Measurements from ENCODE around the gene NR6A1. TPM values are rescaled to one million over a fixed set of nuclear protein-coding genes. Genes with fewer than 3 reads are reported as not detected.

NR6A1 gene
- total RNA-seq, 1 experiment from 2014 or later = 6.7 TPM

DNA sequence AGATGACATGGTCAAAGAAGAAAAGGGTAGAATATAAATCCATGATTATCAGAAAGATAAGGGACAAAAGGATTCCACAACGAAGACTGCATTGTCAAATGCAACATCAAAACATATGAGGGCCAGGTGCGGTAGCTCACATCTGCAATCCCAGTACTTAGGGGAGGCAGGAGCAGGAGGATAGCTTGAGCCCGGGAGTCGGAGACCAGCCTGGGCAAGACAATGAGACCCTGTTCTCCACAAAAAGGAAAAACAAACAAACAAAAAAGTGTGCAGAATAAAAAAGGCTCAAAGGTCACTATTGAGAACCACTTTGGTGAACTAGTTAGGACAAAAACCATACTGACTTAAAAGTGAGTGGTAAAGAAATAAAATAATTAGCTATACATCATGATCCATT is 203.7 kb downstream of the NR6A1 start:
- Mint-ChIP-seq H3K4me1 (ENCODE audit: low read depth, unreplicated experiment) (peaks cover 34% of the 10 kb centered on the region), H3K4me3 (ENCODE audit: low read depth, unreplicated experiment) (no peak overlapping the region), H3K27ac (ENCODE audit: unreplicated experiment) (no peak overlapping the region), H3K9me3 (ENCODE audit: low read depth, unreplicated experiment) (no peaks in the 10 kb centered on the region), H3K27me3 (ENCODE audit: unreplicated experiment) (no peaks in the 10 kb centered on the region), H3K36me3 (ENCODE audit: insufficient read depth, unreplicated experiment) (no peaks in the 10 kb centered on the region)
- BruUV-seq (replicated peaks) = no TSS peak
- CTCF ChIA-PET = interaction anchor here (0.7 kb wide), 1 partner anchor 9 kb away, joined by 4 read pairs; no protein-coding TSS in a partner anchor
- no peak for DNase-seq
- intact Hi-C loops (cut with micrococcal nuclease; ENCODE audit: unreplicated experiment) = no loop called here
- TF ChIP-seq, protein P1, sequence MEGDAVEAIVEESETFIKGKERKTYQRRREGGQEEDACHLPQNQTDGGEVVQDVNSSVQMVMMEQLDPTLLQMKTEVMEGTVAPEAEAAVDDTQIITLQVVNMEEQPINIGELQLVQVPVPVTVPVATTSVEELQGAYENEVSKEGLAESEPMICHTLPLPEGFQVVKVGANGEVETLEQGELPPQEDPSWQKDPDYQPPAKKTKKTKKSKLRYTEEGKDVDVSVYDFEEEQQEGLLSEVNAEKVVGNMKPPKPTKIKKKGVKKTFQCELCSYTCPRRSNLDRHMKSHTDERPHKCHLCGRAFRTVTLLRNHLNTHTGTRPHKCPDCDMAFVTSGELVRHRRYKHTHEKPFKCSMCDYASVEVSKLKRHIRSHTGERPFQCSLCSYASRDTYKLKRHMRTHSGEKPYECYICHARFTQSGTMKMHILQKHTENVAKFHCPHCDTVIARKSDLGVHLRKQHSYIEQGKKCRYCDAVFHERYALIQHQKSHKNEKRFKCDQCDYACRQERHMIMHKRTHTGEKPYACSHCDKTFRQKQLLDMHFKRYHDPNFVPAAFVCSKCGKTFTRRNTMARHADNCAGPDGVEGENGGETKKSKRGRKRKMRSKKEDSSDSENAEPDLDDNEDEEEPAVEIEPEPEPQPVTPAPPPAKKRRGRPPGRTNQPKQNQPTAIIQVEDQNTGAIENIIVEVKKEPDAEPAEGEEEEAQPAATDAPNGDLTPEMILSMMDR (IDR thresholded peaks at IDR 0.05; ENCODE audit: unreplicated experiment) = no peak

DNA sequence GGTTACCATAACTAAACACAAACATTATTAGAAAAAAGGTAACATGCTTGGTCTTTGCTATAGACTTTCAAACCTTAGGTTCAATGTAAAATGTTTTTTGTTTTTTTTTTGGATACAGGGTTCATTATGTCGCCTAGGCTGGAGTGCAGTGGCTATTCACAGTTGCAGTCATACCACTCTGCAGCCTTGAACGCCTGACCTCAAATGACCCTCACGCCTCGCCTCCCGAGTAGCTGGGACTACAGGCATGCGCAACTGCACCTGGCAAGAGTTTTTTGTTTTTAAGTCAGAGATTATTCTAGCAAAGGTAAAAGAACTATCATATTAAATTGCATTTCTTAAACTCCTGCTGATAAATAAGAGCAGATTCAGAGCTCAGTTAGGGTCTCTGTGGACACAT is 208.8 kb downstream of the NR6A1 start:
- peaks cover 24% of the 10 kb centered on the region for H3K4me1 Mint-ChIP-seq (ENCODE audit: low read depth, unreplicated experiment)
- no peaks in the 10 kb centered on the region for H3K9me3 Mint-ChIP-seq (ENCODE audit: low read depth, unreplicated experiment)
- BruUV-seq (replicated peaks) = no TSS peak
- no peaks in the 10 kb centered on the region for H3K36me3 Mint-ChIP-seq (ENCODE audit: insufficient read depth, unreplicated experiment)
- intact Hi-C loops (cut with micrococcal nuclease; ENCODE audit: unreplicated experiment) = no loop called here
- no peak overlapping the region for H3K27ac Mint-ChIP-seq (ENCODE audit: unreplicated experiment)
- H3K27me3 Mint-ChIP-seq (ENCODE audit: unreplicated experiment) = no peaks in the 10 kb centered on the region
- DNase-seq = no peak
- TF ChIP-seq, protein P1 (IDR thresholded peaks at IDR 0.05; ENCODE audit: unreplicated experiment) = no peak
- no peak overlapping the region for H3K4me3 Mint-ChIP-seq (ENCODE audit: low read depth, unreplicated experiment)
- CTCF ChIA-PET = no interaction called here

DNA sequence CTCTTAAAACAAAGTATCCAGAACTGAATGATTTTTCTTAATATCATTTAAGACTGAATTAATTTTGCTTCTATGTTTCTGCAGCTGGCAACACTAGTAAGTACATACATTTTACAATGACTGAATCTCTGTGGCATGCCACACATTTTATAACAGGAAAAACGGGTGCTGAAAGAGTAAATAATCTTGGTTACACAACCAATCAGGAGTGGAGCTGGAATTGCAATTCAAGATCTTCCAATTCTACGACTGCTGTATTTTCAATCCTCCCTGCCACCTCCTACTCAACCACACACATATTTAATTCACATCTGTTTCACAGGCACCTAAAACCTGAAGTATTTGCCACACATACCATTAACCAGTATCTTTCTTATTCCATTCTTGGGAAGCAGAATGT is 211.2 kb downstream of the NR6A1 start:
- no peaks in the 10 kb centered on the region for H3K36me3 Mint-ChIP-seq (ENCODE audit: insufficient read depth, unreplicated experiment)
- BruUV-seq (replicated peaks) = no TSS peak
- TF ChIP-seq, protein P1 (IDR thresholded peaks at IDR 0.05; ENCODE audit: unreplicated experiment) = no peak
- peak; percentile 5 for DNase-seq
- no peak overlapping the region for H3K27ac Mint-ChIP-seq (ENCODE audit: unreplicated experiment)
- H3K4me3 Mint-ChIP-seq (ENCODE audit: low read depth, unreplicated experiment) = no peak overlapping the region
- H3K9me3 Mint-ChIP-seq (ENCODE audit: low read depth, unreplicated experiment) = no peaks in the 10 kb centered on the region
- intact Hi-C loops (cut with micrococcal nuclease; ENCODE audit: unreplicated experiment) = no loop called here
- CTCF ChIA-PET = interaction anchor here (0.6 kb wide), 1 partner anchor 101 kb away, joined by 4 read pairs; no protein-coding TSS in a partner anchor
- H3K27me3 Mint-ChIP-seq (ENCODE audit: unreplicated experiment) = no peaks in the 10 kb centered on the region
- H3K4me1 Mint-ChIP-seq (ENCODE audit: low read depth, unreplicated experiment) = peaks cover 11% of the 10 kb centered on the region

DNA sequence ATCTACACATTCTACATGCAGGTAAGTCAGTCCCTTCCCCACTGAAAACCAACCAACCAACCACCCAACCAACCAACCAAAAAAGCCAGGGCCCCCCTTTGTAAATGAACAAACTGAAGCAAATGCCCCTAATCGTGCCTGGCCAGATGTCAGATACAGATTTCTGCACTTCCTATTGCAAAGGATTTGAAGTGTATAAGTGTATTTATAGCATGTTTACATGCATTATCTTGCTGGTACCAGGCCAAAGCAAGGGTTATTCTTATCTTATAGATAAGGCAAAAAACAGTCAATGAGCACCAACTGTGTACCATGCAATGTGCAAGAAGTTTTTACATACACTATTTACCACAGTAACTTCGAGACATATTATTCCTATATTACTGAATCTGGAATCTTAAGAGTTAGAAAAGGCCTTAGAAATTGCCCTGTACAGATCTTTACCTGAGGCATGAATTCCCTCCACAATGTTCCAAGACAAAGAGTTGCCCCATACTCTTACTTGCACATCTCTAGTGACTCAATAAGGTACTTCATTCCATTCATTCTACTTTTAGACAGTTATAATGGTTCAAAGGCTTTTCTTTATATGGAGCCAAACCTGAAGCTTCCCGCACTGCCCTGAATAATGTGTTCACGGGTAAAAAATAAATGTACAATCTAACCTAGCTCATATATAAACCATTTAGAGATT is 212.2 kb downstream of the NR6A1 start:
- intact Hi-C loops (cut with micrococcal nuclease; ENCODE audit: unreplicated experiment) = no loop called here
- CTCF ChIA-PET = no interaction called here
- TF ChIP-seq, protein P1 (IDR thresholded peaks at IDR 0.05; ENCODE audit: unreplicated experiment) = no peak
- H3K9me3 Mint-ChIP-seq (ENCODE audit: low read depth, unreplicated experiment) = no peaks in the 10 kb centered on the region
- BruUV-seq (replicated peaks) = no TSS peak
- H3K27ac Mint-ChIP-seq (ENCODE audit: unreplicated experiment) = no peak overlapping the region
- H3K36me3 Mint-ChIP-seq (ENCODE audit: insufficient read depth, unreplicated experiment) = no peaks in the 10 kb centered on the region
- H3K27me3 Mint-ChIP-seq (ENCODE audit: unreplicated experiment) = no peaks in the 10 kb centered on the region
- H3K4me3 Mint-ChIP-seq (ENCODE audit: low read depth, unreplicated experiment) = no peak overlapping the region
- H3K4me1 Mint-ChIP-seq (ENCODE audit: low read depth, unreplicated experiment) = peaks cover 11% of the 10 kb centered on the region
- no peak for DNase-seq

Data from Calu3 (cell line).